NCI-H510A (cell line): ENCODE data around the gene DRC3.
"Not testable (repeated sequence)": the region's sequence is repeated elsewhere in the genome, so short reads cannot be mapped to it uniquely, and the experiment has no call there.

ENCODE experiments used
- DNase-seq: peaks from one replicate; lab custom pipeline; 2025; lab: John Stamatoyannopoulos, UW

DRC3 gene, protein sequence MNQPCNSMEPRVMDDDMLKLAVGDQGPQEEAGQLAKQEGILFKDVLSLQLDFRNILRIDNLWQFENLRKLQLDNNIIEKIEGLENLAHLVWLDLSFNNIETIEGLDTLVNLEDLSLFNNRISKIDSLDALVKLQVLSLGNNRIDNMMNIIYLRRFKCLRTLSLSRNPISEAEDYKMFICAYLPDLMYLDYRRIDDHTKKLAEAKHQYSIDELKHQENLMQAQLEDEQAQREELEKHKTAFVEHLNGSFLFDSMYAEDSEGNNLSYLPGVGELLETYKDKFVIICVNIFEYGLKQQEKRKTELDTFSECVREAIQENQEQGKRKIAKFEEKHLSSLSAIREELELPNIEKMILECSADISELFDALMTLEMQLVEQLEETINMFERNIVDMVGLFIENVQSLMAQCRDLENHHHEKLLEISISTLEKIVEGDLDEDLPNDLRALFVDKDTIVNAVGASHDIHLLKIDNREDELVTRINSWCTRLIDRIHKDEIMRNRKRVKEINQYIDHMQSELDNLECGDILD

GRCh38 chr17:17972126-17972951 lies at the start of gene DRC3, which contains the start of gene TOM1L2:
TSS of gene DRC3 (plus strand) at chr17:17972862. CDS start at chr17:17977599, 4,737 bp downstream.
TSS of gene TOM1L2 (minus strand) at chr17:17972400. CDS start at chr17:17972313, 87 bp downstream.
- DNase-seq, result peak; percentile 99

DNA sequence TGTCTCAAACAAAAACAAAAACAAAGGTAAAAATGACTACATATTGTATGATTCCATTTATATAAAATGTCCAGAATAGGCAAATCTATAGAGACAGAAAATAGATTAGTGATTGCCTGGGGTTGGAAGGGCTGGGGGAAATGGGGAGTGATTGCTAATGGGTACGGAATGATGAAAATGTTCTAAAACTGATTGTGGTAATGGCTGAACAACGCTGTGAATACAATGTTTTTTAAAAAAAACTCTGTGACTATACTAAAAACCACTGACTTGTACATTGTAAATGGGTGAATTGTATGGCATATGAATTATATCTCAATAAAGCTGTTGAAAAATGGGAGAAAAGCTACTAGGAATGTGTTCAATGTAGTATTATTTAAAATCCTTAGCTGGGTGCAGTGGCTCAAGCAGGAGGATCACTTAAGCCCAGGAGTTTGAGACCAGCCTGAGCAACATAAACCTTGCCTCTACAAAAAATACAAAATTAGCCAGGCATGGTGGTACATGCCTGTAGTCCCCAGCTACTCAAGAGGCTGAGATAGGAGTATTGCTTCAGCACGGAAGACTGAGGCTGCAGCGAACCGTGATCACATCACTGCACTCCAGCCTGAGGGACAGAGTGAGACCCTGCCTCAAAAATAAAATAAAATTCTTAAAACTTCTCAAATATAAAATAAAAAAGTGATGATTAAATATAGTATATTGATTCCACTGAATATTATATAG lies 48.4 kb upstream of the DRC3 start:
- DNase-seq, result no peak

GRCh38 chr17:17924857-17925250 lies 47.8 kb upstream of the DRC3 start:
- DNase-seq, result no peak

DNA sequence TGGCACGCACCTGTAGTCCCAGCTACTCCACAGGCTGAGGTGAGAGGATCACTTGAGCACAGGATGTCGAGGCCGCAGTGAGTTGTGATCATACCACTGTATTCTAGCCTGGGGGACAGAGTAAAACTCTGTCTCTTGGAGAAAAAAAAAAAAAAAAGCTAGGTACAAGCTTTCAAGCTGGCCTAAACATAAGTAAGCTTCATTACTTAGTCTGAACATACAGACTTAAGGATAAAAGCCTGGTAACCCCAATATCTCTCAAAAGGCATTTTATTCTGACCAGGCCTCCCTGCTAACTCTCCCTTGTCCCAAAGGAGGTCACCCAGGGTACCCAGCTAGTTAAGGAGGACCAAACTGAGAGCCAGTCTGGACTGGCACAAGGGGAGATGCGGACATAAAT lies 46.6 kb upstream of the DRC3 start:
- DNase-seq, result no peak

DNA sequence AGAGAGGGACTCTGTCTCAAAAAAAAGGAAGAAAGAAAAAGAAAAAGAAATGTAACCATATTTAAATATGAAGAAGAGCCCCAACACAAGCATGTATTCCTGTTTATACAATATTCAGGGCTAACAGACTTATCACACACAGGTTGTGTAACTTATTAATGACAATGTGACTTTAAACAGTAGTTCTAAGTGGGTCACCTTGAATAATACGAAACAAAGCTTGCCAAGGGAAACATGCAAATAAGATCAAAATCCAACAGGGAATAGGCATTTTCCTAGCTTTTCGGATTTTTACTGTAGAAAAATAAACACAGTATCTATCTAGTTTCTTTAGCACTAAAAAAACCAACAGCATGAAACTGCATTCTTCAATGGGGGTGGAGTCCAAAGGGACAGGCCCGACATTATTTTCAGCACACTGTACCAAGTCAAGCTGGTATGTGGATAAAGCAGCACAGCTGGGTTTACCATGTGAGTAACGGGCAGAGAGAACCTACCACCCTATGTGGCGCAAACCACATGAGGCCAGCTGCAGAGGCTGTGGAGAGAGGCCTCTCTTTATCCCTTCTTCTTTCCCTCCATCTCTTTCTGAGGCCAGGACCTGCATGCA lies 45.7 kb upstream of the DRC3 start:
- no peak for DNase-seq

DNA sequence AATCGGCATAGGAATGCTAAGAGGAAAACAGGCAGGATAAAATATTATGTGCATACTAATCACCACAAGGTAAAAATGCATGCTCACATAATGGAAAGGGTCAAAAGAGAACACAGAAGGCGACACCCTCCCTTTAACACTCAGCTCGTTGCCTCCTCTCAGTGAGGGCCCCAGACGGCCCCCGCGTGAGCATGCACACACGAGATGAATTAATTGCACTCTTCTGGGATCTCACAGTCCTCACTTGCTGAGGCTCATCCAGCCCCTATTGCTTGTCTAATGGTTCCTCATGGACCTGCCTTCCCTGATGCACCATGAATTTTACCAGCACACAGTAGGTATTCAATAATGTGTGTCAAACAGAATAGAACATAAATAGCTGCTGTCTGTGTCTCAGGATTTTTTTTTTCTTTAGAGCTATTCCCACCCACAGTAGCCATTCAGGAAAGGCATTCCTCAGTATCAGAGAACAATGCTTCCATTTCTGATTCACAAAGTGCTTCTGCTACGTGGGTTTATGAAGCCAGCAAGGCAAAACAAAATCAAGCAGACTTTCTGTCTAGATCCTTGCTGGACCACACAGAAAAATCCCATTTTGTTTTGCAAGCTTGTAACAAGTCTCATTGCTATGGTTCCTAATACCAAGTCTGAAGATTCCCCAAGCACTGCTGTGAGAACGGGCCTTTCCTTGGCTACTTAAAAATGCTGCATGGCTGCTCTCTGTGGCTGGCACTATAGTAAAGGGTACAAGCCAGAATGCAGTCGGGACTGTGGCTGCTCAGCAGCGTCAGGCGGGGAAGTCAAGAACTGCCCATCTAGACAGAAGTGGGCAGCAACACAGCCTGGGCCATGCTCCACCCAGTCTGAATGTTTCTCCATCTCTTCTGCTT lies 44.0 kb upstream of the DRC3 start:
- DNase-seq, result no peak

- no peak for DNase-seq
Observed at GRCh38 chr17:17929655-17930380, 42.8 kb upstream of the DRC3 start.

DNA sequence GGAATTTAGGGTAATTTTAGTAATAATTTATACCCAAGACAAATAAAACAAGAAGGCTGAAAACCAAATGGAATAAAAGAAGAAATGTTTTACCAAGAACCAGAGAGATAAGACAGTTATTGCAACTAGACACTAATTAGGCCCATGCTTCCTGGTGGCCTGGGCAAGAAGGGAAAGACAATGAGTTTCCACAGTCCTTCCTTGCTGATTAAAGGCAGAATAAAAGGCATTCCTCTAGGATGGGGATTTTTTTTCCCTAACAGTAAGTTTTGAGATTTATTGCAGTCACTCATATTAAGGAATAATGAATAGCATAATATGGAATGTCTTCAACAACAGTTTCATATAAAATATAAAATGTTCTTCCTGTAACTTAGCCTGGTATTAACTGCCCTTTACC lies 42.0 kb upstream of the DRC3 start:
- DNase-seq, result no peak

DNA sequence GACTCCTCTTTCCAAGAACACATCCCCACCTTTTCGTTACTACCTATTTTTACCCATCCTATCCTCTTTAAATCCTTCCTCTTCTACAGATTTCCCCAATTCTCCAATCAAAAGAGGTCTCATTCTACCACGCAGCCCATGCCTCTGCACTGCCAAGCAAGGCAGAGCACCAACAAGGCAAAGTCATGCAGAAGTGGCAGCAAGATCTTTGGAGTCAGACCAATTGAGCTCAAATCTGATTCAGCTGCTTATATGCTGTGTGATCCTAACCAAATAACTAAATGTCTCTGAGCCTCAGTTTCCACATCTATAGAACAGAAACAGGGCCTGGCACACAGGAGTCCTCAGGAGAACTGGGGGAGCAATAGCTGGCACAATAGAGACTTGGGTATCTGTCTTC lies 41.5 kb upstream of the DRC3 start:
- no peak for DNase-seq

DNA sequence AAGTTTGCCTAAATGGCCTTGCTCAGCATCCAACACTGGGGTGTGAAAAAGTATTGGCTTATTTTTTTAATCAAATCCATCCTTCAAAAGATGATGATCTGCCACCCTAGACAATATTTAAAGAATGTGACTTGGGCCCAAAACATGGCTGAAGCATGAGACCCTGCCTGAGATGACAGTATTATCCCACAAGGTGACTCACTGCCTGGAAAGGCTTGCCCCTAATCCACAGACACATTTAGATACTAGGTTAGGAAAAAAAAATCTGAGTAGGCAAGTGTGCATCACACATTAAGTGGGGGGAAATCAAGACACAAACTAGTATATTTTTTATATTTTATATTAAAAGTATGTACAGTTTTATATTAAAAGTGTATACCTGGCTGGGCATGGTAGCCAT lies 38.9 kb upstream of the DRC3 start:
- no peak for DNase-seq

DNA sequence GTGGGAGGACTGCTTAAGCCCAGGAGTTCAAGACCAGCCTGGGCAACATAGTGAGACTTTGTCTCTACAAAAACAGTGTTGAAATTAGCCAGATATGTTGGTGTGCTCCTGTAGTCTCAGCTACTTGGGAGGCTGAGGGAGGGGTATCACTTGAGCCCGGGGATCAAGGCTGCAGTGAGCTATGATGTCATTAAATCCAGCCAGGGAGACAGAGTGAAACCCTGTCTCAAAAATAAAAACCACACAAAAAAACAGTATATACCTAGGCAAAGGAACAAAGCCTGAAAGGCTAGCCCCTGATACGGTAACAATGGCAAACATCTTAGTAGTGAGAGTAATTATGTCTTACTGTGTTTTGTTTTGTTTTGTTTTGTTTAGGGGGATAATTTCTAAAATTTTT lies 38.4 kb upstream of the DRC3 start:
- DNase-seq, result no peak

- no peak for DNase-seq
Observed at GRCh38 chr17:17934806-17935205, 37.9 kb upstream of the DRC3 start.

DNA sequence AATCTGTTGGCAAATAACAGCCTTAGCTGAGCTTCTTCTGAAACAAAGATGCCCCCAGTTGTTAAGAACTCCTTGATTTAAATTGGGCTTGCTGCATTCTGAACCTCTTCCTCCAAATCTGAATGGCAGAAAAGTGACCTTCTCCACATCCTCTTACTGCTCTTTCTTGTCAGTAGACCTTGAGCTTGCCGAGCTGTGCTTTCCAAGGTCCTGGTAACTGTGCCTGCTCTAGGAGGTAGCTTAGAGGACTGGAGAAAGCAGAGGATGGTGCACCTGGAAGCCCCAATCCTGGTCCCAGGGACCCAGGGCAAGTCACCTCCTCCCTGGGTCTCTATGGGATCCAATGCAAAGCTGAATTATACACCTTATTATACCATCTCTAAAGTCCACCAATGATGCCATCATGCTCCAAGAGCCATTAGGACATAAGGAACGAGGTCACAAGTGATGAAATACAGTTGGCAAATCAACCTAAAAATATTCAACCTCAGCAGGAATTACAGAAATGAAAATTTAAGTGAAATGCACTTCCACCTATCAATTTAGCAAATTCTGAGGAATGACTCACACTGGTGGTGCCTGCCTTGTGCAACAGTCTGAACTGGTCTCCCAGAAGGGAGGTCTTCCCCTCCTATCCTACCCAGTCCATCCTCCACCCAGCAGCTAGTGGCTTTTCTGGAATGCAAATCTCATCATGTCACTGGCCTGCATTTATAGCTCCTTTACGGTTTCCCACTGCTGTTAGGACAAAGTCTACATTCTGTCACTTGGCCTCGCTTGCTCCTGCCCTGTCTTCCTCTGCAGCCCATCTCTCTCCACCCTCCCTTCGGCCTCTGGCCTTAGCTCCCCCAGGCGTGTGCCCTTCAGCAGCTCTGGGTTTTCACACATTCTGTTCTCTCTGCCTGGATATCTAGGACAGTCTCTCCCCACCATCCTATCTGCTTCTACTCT lies 37.1 kb upstream of the DRC3 start:
- DNase-seq, result no peak

DNA sequence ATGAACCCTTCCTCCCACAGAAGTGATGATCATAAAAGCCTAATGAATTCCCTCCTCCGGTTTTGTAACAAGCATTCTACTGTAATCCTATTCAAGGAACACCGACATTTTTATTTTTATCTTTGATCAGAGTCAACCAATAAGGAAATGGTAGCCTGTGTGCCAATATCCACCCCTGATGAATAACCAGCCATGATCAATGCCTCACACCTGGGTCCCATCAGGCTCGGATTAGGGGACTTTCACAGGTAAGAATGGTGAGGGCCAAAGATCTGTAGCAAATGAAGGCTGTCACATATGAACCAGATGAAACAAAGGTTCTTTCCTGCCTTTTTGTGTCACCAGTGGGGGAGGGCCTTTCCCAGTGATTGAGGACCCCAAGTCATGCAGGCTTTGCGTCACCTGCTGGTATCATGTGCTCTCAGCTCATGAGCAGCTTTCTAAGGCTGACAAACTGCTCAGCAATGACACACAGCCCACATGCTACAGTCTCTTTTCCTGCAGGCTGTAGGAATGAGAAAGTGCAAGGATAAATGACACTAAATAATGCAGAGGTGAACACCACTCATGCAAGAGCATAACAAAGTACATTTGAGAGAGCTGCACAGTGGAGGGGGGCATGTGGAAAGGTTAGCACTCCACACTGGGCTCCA lies 35.3 kb upstream of the DRC3 start:
- no peak for DNase-seq

GRCh38 chr17:17937958-17938357 lies 34.7 kb upstream of the DRC3 start:
- DNase-seq, result no peak

DNA sequence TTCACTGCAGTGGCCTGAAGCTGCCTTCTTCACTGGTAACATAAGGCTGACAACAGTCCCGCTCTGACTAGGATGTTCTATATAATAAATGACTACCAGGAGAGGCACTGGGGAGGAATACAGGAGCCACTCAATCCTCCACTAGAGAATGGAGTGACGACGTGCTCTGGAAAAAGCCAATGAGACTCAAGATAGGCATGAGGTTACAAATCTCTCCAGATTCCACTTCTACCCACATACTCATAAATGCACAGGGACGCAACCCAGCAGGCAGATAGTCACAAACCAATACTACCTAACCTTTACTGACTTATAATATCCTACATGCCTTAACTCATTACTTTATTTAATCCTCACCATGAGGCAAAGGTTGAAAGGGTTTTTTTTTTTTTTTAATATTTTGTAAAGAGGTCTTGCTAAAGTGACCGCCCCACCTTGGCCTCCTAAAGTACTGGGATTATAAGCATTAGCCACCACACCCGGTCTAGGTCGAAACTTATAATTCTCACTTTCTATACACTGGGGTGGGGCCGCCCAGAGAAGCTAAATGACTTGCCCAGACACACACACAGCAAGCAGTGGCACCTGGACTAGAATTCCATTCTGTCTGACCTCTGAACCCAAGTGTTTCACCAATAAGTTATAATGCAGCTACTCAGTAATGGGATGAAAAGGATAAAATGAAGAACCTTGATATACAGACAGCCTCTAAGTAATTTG lies 34.1 kb upstream of the DRC3 start:
- DNase-seq, result no peak

DNA sequence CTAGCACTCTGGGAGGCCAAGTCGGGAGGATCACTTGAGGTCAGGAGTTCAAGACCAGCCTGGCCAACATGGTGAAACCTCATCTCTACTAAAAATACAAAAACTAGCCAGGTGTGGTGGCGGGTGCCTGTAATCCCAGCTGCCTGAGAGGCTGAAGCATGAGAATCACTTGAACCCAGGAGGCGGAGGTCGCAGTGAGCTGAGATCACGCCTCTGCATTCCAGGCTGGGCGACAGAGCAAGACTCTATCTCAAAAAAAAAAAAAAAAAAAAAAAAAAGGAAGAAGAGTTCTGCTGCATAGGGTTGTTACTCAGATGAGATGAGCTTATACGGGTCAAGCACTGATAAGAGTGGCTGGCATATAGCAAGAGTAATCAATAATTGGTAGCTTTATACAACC lies 32.7 kb upstream of the DRC3 start:
- not testable (repeated sequence) for DNase-seq

DNA sequence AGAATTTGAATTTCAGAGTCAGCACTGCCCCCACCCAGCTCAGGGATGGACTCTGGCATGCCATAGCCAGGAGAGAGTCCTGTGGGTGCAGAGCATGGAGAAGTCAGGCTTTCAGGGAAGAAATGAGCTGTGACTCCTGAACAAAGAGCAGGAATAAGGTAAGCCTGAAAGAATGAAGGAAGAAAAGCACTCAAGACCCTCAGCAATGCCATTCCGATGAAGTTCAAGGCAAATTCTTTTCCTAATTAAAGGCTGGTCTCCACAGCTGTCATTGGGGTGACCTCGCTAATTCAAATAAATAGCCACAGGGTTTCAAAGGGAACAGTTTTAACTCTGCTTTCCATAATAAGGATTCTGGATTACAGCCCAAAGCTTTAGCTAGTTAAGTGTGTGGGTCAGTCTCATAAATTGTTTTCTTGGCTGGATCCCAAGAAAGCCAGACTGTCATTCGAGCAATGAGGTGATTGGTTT lies 32.2 kb upstream of the DRC3 start:
- DNase-seq, result no peak
